Upper lobe of right lung (tissue), 1 donor: Measurements from ENCODE around the gene SOCS3. TPM values are rescaled to one million over a fixed set of nuclear protein-coding genes. Genes with fewer than 3 reads are reported as not detected.

Source experiments
- ATAC-seq: fragments of 200-7000 bp; cut with Tn5 transposase; one replicate; pipeline ENCODE4 v1.9.1; 2020; ENCODE audit warnings: mild to moderate bottlenecking, moderate library complexity
- DNase-seq: peaks from one replicate; pipeline ENCODE4 v3.0.0-alpha.2; 2020
- H3K27ac ChIP-seq: fragments of 200-600 bp; one replicate; pipeline ENCODE4 v1.8.0; 2022
- H3K27me3 ChIP-seq: fragments of 200-600 bp; one replicate; pipeline ENCODE4 v1.8.0; 2022; ENCODE audit warnings: mild to moderate bottlenecking
- H3K36me3 ChIP-seq: fragments of 200-600 bp; one replicate; pipeline ENCODE4 v1.8.0; 2022
- H3K4me1 ChIP-seq: fragments of 200-600 bp; one replicate; pipeline ENCODE4 v1.8.0; 2022
- H3K4me3 ChIP-seq: fragments of 200-600 bp; one replicate; pipeline ENCODE4 v1.8.0; 2022; ENCODE audit warnings: mild to moderate bottlenecking
- H3K9me3 ChIP-seq: fragments of 200-600 bp; one replicate; pipeline ENCODE4 v1.8.0; 2022
- intact Hi-C: fragments of 100-400 bp; cut with DNase I; formaldehyde crosslinking; loops from one replicate; pipeline ENCODE4 v1.11.0; 2022
- total RNA-seq: library from RNA; stranded (reverse); fragmentation: NEBNext Ultra II Directional; extraction: Animal tissue kit (Norgen Biotek cat#: 25700); gene quantifications from one replicate; pipeline ENCODE4 v1.2.1, GENCODE V29; 2021
- TF ChIP-seq, protein P1 (sequence below): fragments of 200-600 bp; IDR thresholded peaks from one replicate; pipeline ENCODE4 v1.8.0; 2022; ENCODE audit warnings: antibody characterized with exemption
- donor health status: DM: no; HTN: yes; CAD: no; lungs with severe emphysema.

Gene SOCS3
- total RNA-seq, 1 donor from 2014 or later = 82.0 TPM

DNA sequence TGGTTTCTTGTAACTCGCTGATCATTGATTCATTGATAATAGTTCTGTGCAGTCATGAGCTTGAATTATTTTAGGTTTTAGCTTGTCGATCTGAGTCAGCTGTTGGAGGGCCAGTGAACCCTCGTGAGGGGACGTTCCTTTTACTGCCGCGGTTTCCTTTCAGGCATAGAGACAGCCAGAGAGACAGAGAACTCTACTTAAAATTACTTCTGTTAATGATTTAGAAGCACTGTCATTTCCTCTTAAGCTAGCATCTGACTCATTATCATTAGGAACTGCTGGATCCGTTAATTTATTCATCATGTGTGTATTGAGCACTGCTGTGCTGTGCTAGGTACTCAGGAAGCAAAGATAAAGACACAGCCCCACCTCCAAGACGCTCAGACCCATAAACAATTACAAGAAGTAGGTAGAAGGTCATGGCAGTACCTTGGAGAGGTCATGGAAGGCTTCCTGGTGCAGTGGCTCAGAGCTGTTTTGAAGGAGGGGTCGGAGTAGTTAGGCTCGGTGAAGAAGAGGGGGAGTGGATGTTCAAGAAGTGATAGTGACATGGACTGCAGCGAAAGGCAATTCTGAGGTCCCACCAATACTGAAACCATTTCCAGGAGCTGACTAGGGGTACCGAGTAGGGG is 21.8 kb upstream of the SOCS3 start:
- Histone ChIP-seq H3K4me1 (peaks cover 89% of the 10 kb centered on the region), H3K36me3 (no peaks in the 10 kb centered on the region), H3K4me3 (peak overlapping the region; percentile 15), H3K27ac (peak overlapping the region; percentile 94), H3K27me3 (no peaks in the 10 kb centered on the region), H3K9me3 (no peaks in the 10 kb centered on the region)
- peak; percentile 21 for ATAC-seq
- TF ChIP-seq, protein P1, sequence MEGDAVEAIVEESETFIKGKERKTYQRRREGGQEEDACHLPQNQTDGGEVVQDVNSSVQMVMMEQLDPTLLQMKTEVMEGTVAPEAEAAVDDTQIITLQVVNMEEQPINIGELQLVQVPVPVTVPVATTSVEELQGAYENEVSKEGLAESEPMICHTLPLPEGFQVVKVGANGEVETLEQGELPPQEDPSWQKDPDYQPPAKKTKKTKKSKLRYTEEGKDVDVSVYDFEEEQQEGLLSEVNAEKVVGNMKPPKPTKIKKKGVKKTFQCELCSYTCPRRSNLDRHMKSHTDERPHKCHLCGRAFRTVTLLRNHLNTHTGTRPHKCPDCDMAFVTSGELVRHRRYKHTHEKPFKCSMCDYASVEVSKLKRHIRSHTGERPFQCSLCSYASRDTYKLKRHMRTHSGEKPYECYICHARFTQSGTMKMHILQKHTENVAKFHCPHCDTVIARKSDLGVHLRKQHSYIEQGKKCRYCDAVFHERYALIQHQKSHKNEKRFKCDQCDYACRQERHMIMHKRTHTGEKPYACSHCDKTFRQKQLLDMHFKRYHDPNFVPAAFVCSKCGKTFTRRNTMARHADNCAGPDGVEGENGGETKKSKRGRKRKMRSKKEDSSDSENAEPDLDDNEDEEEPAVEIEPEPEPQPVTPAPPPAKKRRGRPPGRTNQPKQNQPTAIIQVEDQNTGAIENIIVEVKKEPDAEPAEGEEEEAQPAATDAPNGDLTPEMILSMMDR = no peak
- no peak for DNase-seq
- intact Hi-C loops = no loop called here

DNA sequence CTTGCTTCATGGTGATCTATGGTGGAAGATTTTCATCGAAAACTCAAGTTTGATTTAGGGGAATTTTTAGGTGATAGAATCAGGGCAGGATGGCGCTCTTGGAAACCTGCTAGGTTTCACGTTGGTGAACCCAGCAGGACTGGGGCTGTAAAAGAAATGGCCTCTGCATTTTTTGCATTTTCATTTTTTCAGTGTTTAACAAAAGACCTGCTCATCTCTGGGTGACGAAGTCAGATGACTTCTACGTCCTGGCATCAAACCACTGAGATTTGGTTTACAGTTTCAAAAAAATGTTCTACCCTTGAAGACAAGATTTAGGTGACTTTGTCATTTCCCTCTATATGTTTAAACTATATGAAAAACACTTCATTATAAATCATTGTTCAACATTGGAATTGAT is 20.5 kb upstream of the SOCS3 start:
- Histone ChIP-seq H3K4me1 (peaks cover 87% of the 10 kb centered on the region), H3K9me3 (no peaks in the 10 kb centered on the region), H3K27ac (peak overlapping the region; percentile 94), H3K27me3 (no peaks in the 10 kb centered on the region), H3K4me3 (peak overlapping the region; percentile 5), H3K36me3 (no peaks in the 10 kb centered on the region)
- DNase-seq = no peak
- no peak for ATAC-seq
- intact Hi-C loops = no loop called here
- TF ChIP-seq, protein P1 = no peak

DNA sequence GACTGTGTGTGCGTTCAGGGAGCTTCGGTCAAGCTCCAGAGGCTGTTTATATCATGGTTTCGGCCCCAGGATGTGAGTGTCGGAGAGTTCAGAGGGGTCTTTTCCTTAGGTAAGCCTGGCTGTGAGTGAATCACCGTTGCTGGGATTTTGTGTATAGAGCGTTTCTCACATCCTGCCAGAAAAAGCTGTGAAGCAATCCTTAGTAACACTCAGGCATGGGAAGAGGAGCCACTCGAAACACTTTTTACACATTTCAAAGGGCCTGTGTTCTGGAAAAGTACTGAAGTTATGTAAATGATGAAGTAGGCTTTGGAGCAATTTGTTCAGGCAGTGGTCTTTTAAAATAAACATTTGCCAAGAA is 19.2 kb upstream of the SOCS3 start:
- Histone ChIP-seq H3K36me3 (no peaks in the 10 kb centered on the region), H3K4me3 (peak overlapping the region; percentile 80), H3K4me1 (peaks cover 87% of the 10 kb centered on the region), H3K27me3 (no peaks in the 10 kb centered on the region), H3K9me3 (no peaks in the 10 kb centered on the region), H3K27ac (peak overlapping the region; percentile 94)
- no peak for DNase-seq
- ATAC-seq = peak; percentile 56
- TF ChIP-seq, protein P1 = no peak
- intact Hi-C loops = no loop called here

DNA sequence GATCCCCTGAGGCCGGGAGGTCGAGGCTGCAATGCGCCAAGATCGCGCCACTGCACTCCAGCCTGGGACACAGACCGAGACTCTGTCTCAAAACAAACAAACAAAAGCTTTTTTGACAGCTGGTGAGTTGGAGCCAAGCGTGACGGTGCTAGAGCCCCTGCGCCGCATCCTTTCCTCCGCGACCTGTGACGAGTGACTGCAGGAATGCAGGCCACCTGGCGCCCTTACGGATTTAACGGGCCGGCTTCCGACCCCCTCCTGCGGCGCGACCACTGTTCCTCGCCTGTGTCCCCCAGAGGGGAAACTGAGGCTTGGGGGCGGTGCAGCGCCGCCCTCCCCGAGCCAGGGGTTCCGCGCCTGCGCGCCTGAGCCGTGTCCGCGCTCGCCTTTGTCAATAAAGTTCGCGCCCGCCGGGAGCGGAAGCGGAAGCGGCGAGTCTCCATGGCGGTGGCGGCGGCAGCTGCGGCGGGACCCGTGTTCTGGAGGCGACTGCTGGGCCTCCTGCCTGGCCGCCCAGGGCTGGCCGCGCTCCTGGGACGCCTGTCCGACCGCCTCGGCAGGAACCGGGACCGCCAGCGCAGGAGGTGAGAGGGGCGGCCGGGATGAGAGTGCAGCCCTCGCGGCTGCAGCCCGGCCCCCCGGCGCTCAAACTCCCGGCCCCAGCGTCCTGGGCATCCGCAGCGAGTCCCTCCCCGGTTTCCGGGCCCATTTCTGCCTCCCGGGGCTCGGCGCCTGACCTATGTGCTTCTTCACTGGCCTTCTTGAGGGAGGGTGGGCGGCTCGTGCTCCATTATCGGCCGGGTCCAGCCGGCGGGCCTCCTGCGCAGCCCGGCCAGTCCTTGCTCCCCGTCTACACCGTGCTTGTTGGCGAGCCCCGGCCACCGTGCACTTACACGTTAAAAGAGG is 18.6 kb upstream of the SOCS3 start, which contains the start of gene PGS1:
Gene PGS1, plus strand, starts transcription at position 425 of the 906 bp plus-strand sequence. Its CDS starts 17 bp downstream, at position 442.
- Histone ChIP-seq H3K9me3 (no peaks in the 10 kb centered on the region), H3K27ac (peak within 1 kb of the TSS; percentile 94), H3K36me3 (no peaks in the 10 kb centered on the region), H3K27me3 (no peaks in the 10 kb centered on the region), H3K4me3 (peak within 1 kb of the TSS; percentile 80), H3K4me1 (peaks cover 82% of the 10 kb centered on the region)
- DNase-seq (peak; percentile 92), ATAC-seq (peak; percentile 84)
- intact Hi-C loops = no loop called here
- TF ChIP-seq, protein P1 = no peak

DNA sequence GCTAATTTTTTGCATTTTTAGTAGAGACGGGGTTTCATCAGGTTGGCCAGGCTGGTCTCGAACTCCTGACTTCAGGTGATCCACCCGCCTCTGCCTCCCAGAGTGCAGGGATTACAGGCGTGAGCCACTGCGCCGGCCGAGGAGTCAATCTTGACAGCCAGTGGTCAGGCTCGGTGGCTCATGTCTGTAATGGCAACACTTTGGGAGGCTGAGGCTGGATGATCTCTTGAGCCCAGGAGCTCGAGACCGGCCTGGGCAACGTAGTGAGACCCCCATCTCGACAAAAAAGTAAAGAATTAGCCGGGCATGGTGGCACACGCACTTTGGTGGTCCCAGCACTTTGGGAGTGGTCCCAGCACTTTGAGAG is 18.0 kb upstream of the SOCS3 start:
- DNase-seq (no peak), ATAC-seq (no peak)
- intact Hi-C loops = no loop called here
- Histone ChIP-seq H3K27me3 (no peaks in the 10 kb centered on the region), H3K27ac (peak overlapping the region; percentile 94), H3K4me3 (peak overlapping the region; percentile 80), H3K9me3 (no peaks in the 10 kb centered on the region), H3K4me1 (peaks cover 76% of the 10 kb centered on the region), H3K36me3 (no peaks in the 10 kb centered on the region)
- TF ChIP-seq, protein P1 = no peak
